Right cardiac atrium (tissue), 5 donors: ENCODE data around the gene NEB. TPM values are rescaled to one million over a fixed set of nuclear protein-coding genes. Genes with fewer than 3 reads are reported as not detected.
A peak's percentile ranks its signal among the peaks of the same experiment; 100 is the strongest.

Experiments
- ATAC-seq, 2 donors: fragments of 200-7000 bp; cut with Tn5 transposase; one replicate each; pipeline versions ENCODE4 v1.8.0 to v1.9.1; 2020; ENCODE audit warnings: moderate library complexity in 2 of 2, mild to moderate bottlenecking in 1 of 2
- DNase-seq, 3 donors: peaks; one replicate each; pipeline ENCODE4 v3.0.0-alpha.2; 2020
- H3K27ac ChIP-seq: one replicate; pipeline ENCODE4 v1.5.1; 2013; ENCODE audit warnings: mild to moderate bottlenecking, low read length, control low read depth, moderate library complexity
- H3K27me3 ChIP-seq: one replicate; pipeline ENCODE4 v1.6.1; 2013; ENCODE audit not compliant: control insufficient read depth, insufficient read depth
- H3K4me1 ChIP-seq: one replicate; pipeline ENCODE4 v1.6.1; 2013; ENCODE audit warnings: low read length; ENCODE audit not compliant: control insufficient read depth, insufficient read depth
- H3K4me3 ChIP-seq: one replicate; pipeline ENCODE4 v1.5.1; 2013; ENCODE audit warnings: low read length, control low read depth
- H3K9me3 ChIP-seq: one replicate; pipeline ENCODE4 v1.6.1; 2013; ENCODE audit warnings: low read length; ENCODE audit not compliant: control insufficient read depth
- WGBS: extraction: QIAGEN DNeasy Blood & Tissue Kit; methylation state at CpG from one replicate; pipeline ENCODE4 v1.1.7; 2013; 5-methylcytosine and 5-hydroxymethylcytosine counted together
- intact Hi-C, 4 donors: fragments of 100-400 bp; cut with DNase I; formaldehyde crosslinking; loops; one replicate each; pipeline versions ENCODE4 v1.11.0 to v1.14.0; 2022 to 2023
- polyA plus RNA-seq: library from polyadenylated mRNA; stranded (reverse); fragments of 200-250 nt; gene quantifications from one replicate; pipeline ENCODE4 v1.2.3, GENCODE V29; 2013
- total RNA-seq, 4 donors: library from RNA; stranded (reverse); fragmentation: NEBNext Ultra II Directional; extraction: Animal tissue kit (Norgen Biotek cat#: 25700); gene quantifications; one replicate each; pipeline ENCODE4 v1.2.1, GENCODE V29; 2021
- donor health status: healthy with polysubstance abuse.
- donor health status: DM: no; HTN: yes; CAD: no.
- donor health status: DM: no; HTN: no; CAD: no.
- donor health status: DM: no; HTN: yes; CAD: no; lungs with severe emphysema.
- donor health status: DM: yes; HTN: yes; CAD: no.

The NEB gene
- total and polyA plus RNA-seq, 5 donors, result 31.0 to 48.5 (median 35.0) TPM

- H3K27me3 ChIP-seq, result no peaks in the 10 kb centered on the region
- intact Hi-C loops, result no loop called here
Measured at GRCh38 chr2:151624271-151624670, 110.0 kb downstream of the NEB start.

GRCh38 chr2:151623631-151624030 lies 110.6 kb downstream of the NEB start:
- Histone ChIP-seq H3K9me3 (no peaks in the 10 kb centered on the region), H3K4me3 (no peak overlapping the region), H3K27ac (no peak overlapping the region), H3K27me3 (no peaks in the 10 kb centered on the region), H3K4me1 (no peaks in the 10 kb centered on the region)
- no peak for DNase-seq
- ATAC-seq, result no peak
- intact Hi-C loops, result no loop called here

More at GRCh38 chr2:151624271-151624670, 110.0 kb downstream of the NEB start:
- ATAC-seq, result no peak
- DNase-seq, result no peak
- H3K4me3 ChIP-seq, result no peak overlapping the region
- no peaks in the 10 kb centered on the region for H3K4me1 ChIP-seq
- no peak overlapping the region for H3K27ac ChIP-seq
- no peaks in the 10 kb centered on the region for H3K9me3 ChIP-seq

- no peaks in the 10 kb centered on the region for H3K9me3 ChIP-seq
- ATAC-seq (no peak), DNase-seq (no peak)
- no peak overlapping the region for H3K4me3 ChIP-seq
- no peaks in the 10 kb centered on the region for H3K27me3 ChIP-seq
- no peaks in the 10 kb centered on the region for H3K4me1 ChIP-seq
- 81% methylated on average over 3 of the region's 3 CpGs for WGBS
- intact Hi-C loops, result no loop called here
- no peak overlapping the region for H3K27ac ChIP-seq
Measured at GRCh38 chr2:151620761-151621160, 113.5 kb downstream of the NEB start.

GRCh38 chr2:151619337-151619989 lies 114.8 kb downstream of the NEB start:
- Histone ChIP-seq H3K9me3 (no peaks in the 10 kb centered on the region), H3K27ac (no peak overlapping the region), H3K27me3 (no peaks in the 10 kb centered on the region), H3K4me3 (no peak overlapping the region), H3K4me1 (no peaks in the 10 kb centered on the region)
- peak in 1 of 2 donors; percentile 78 for ATAC-seq
- no peak for DNase-seq
- intact Hi-C loops, result no loop called here
- 60% methylated on average over 13 of the region's 13 CpGs for WGBS

- intact Hi-C loops, result no loop called here
- H3K4me1 ChIP-seq, result no peaks in the 10 kb centered on the region
- H3K27me3 ChIP-seq, result no peaks in the 10 kb centered on the region
- DNase-seq (no peak), ATAC-seq (no peak)
- WGBS, result 72% methylated on average over 2 of the region's 2 CpGs
- no peaks in the 10 kb centered on the region for H3K9me3 ChIP-seq
- no peak overlapping the region for H3K27ac ChIP-seq
- H3K4me3 ChIP-seq, result no peak overlapping the region
Measured at GRCh38 chr2:151616760-151617339, 117.4 kb downstream of the NEB start.

GRCh38 chr2:151614606-151615306 lies 119.5 kb downstream of the NEB start:
- intact Hi-C loops, result no loop called here
- H3K4me3 ChIP-seq, result no peak overlapping the region
- no peak overlapping the region for H3K27ac ChIP-seq
- DNase-seq (no peak), ATAC-seq (no peak)
- no peaks in the 10 kb centered on the region for H3K4me1 ChIP-seq
- WGBS, result 86% methylated on average over 3 of the region's 3 CpGs
- no peaks in the 10 kb centered on the region for H3K27me3 ChIP-seq
- no peaks in the 10 kb centered on the region for H3K9me3 ChIP-seq

- WGBS, result 92% methylated on average over 5 of the region's 5 CpGs
- no peaks in the 10 kb centered on the region for H3K4me1 ChIP-seq
- H3K27ac ChIP-seq, result no peak overlapping the region
- no peak for ATAC-seq
- H3K27me3 ChIP-seq, result no peaks in the 10 kb centered on the region
- DNase-seq, result no peak
- H3K9me3 ChIP-seq, result no peaks in the 10 kb centered on the region
- no peak overlapping the region for H3K4me3 ChIP-seq
- intact Hi-C loops, result no loop called here
Measured at GRCh38 chr2:151614159-151614558, 120.1 kb downstream of the NEB start.

- H3K27ac ChIP-seq, result no peak overlapping the region
- no peak for DNase-seq
- intact Hi-C loops, result no loop called here
Measured at GRCh38 chr2:151611351-151611750, 122.9 kb downstream of the NEB start.

GRCh38 chr2:151610310-151610709 lies 124.0 kb downstream of the NEB start:
- H3K4me3 ChIP-seq, result no peak overlapping the region
- WGBS, result 86% methylated on average over 4 of the region's 4 CpGs
- no peak overlapping the region for H3K27ac ChIP-seq
- H3K4me1 ChIP-seq, result no peaks in the 10 kb centered on the region
- no peak for ATAC-seq
- H3K27me3 ChIP-seq, result no peaks in the 10 kb centered on the region
- DNase-seq, result no peak
- H3K9me3 ChIP-seq, result no peaks in the 10 kb centered on the region
- intact Hi-C loops, result no loop called here

More at GRCh38 chr2:151611351-151611750, 122.9 kb downstream of the NEB start:
- Histone ChIP-seq H3K4me1 (no peaks in the 10 kb centered on the region), H3K27me3 (no peaks in the 10 kb centered on the region), H3K9me3 (no peaks in the 10 kb centered on the region), H3K4me3 (no peak overlapping the region)
- WGBS, result 62% methylated on average over 1 of the region's 1 CpG
- no peak for ATAC-seq

- Histone ChIP-seq H3K27ac (no peak overlapping the region), H3K9me3 (no peaks in the 10 kb centered on the region), H3K4me1 (no peaks in the 10 kb centered on the region), H3K4me3 (no peak overlapping the region), H3K27me3 (no peaks in the 10 kb centered on the region)
- 97% methylated on average over 4 of the region's 4 CpGs for WGBS
- DNase-seq, result no peak
- no peak for ATAC-seq
- intact Hi-C loops, result no loop called here
Measured at GRCh38 chr2:151609705-151610104, 124.6 kb downstream of the NEB start.
